ENCODE data around the gene SCAMP4.
A peak's percentile ranks its signal among the peaks of the same experiment; 100 is the strongest.
"Not testable (repeated sequence)": the region's sequence is repeated elsewhere in the genome, so short reads cannot be mapped to it uniquely, and the experiment has no call there.

Gene SCAMP4

GRCh38 chr19:1871630-1872029, 33.6 kb upstream of the SCAMP4 start:
- H3K23ac ChIP-seq (ENCODE audit: low read length) = no peak overlapping the region
- WGBS (ENCODE audit: extremely low coverage, insufficient coverage, low lambda C conversion rate) = no CpG with 5 or more reads among the region's 13 CpGs

GRCh38 chr19:1872807-1873523, 32.2 kb upstream of the SCAMP4 start:
- H3K27ac ChIP-seq (ENCODE audit: low read depth, low read length) = no peak overlapping the region
- no peak overlapping the region for H3K9ac ChIP-seq (ENCODE audit: low read length)
- H4K5ac ChIP-seq (ENCODE audit: low read length) = no peak overlapping the region
- no peak overlapping the region for H3K23ac ChIP-seq (ENCODE audit: low read length)
- no peak overlapping the region for H2BK15ac ChIP-seq (replicated peaks; ENCODE audit: low read depth)
- peaks cover 7% of the 10 kb centered on the region for H3K79me1 ChIP-seq (ENCODE audit: low read length)
- H3K27me3 ChIP-seq (ENCODE audit: insufficient read depth, low read length, poor library complexity) = no peaks in the 10 kb centered on the region
- no peak overlapping the region for H3K4ac ChIP-seq (ENCODE audit: low read depth, low read length)
- H3K79me2 ChIP-seq (ENCODE audit: control insufficient read depth, insufficient read depth, low read length) = peaks cover 21% of the 10 kb centered on the region
- H2BK5ac ChIP-seq (ENCODE audit: low read length) = no peak overlapping the region
- H3K18ac ChIP-seq (ENCODE audit: low read length) = no peak overlapping the region
- no peaks in the 10 kb centered on the region for H3K36me3 ChIP-seq (ENCODE audit: control insufficient read depth, insufficient read depth, low read length)
- no peak overlapping the region for H3K56ac ChIP-seq (ENCODE audit: low read length)
- H3K4me3 ChIP-seq (ENCODE audit: low read length) = no peak overlapping the region
- no peak overlapping the region for H2AK5ac ChIP-seq (ENCODE audit: low read length)
- no peaks in the 10 kb centered on the region for H3K4me1 ChIP-seq (ENCODE audit: control insufficient read depth, low read depth, low read length)
- H2BK120ac ChIP-seq (ENCODE audit: low read depth, low read length) = no peak overlapping the region
- WGBS (ENCODE audit: extremely low coverage, insufficient coverage, low lambda C conversion rate) = no CpG with 5 or more reads among the region's 25 CpGs
- DNase-seq = no peak
- no peak overlapping the region for H3K4me2 ChIP-seq (ENCODE audit: low read length)
- H4K8ac ChIP-seq (ENCODE audit: low read depth, low read length) = no peak overlapping the region

More at GRCh38 chr19:1871630-1872029, 33.6 kb upstream of the SCAMP4 start:
- DNase-seq = no peak
- no peak overlapping the region for H4K8ac ChIP-seq (ENCODE audit: low read depth, low read length)
- H3K79me2 ChIP-seq (ENCODE audit: control insufficient read depth, insufficient read depth, low read length) = peaks cover 21% of the 10 kb centered on the region
- no peaks in the 10 kb centered on the region for H3K36me3 ChIP-seq (ENCODE audit: control insufficient read depth, insufficient read depth, low read length)
- no peaks in the 10 kb centered on the region for H3K4me1 ChIP-seq (ENCODE audit: control insufficient read depth, low read depth, low read length)
- no peak overlapping the region for H2BK120ac ChIP-seq (ENCODE audit: low read depth, low read length)
- no peak overlapping the region for H3K4me2 ChIP-seq (ENCODE audit: low read length)
- H3K27me3 ChIP-seq (ENCODE audit: insufficient read depth, low read length, poor library complexity) = no peaks in the 10 kb centered on the region
- H3K56ac ChIP-seq (ENCODE audit: low read length) = no peak overlapping the region
- H2BK5ac ChIP-seq (ENCODE audit: low read length) = no peak overlapping the region
- H4K5ac ChIP-seq (ENCODE audit: low read length) = no peak overlapping the region
- no peak overlapping the region for H3K9ac ChIP-seq (ENCODE audit: low read length)
- no peak overlapping the region for H3K18ac ChIP-seq (ENCODE audit: low read length)
- no peak overlapping the region for H3K27ac ChIP-seq (ENCODE audit: low read depth, low read length)
- no peak overlapping the region for H3K4me3 ChIP-seq (ENCODE audit: low read length)
- no peak overlapping the region for H2AK5ac ChIP-seq (ENCODE audit: low read length)
- no peak overlapping the region for H3K4ac ChIP-seq (ENCODE audit: low read depth, low read length)
- H3K79me1 ChIP-seq (ENCODE audit: low read length) = peaks cover 7% of the 10 kb centered on the region
- no peak overlapping the region for H2BK15ac ChIP-seq (replicated peaks; ENCODE audit: low read depth)

GRCh38 chr19:1873524-1874473, 31.4 kb upstream of the SCAMP4 start:
- no peak overlapping the region for H4K8ac ChIP-seq (ENCODE audit: low read depth, low read length)
- no peak overlapping the region for H3K56ac ChIP-seq (ENCODE audit: low read length)
- H3K36me3 ChIP-seq (ENCODE audit: control insufficient read depth, insufficient read depth, low read length) = no peaks in the 10 kb centered on the region
- H4K5ac ChIP-seq (ENCODE audit: low read length) = no peak overlapping the region
- peaks cover 7% of the 10 kb centered on the region for H3K79me1 ChIP-seq (ENCODE audit: low read length)
- no peak overlapping the region for H3K9ac ChIP-seq (ENCODE audit: low read length)
- no peaks in the 10 kb centered on the region for H3K4me1 ChIP-seq (ENCODE audit: control insufficient read depth, low read depth, low read length)
- H3K4me2 ChIP-seq (ENCODE audit: low read length) = no peak overlapping the region
- H2AK5ac ChIP-seq (ENCODE audit: low read length) = no peak overlapping the region
- DNase-seq = no peak
- peaks cover 21% of the 10 kb centered on the region for H3K79me2 ChIP-seq (ENCODE audit: control insufficient read depth, insufficient read depth, low read length)
- H3K4me3 ChIP-seq (ENCODE audit: low read length) = no peak overlapping the region
- H3K4ac ChIP-seq (ENCODE audit: low read depth, low read length) = no peak overlapping the region
- no CpG with 5 or more reads among the region's 29 CpGs for WGBS (ENCODE audit: extremely low coverage, insufficient coverage, low lambda C conversion rate)
- no peak overlapping the region for H3K27ac ChIP-seq (ENCODE audit: low read depth, low read length)
- no peak overlapping the region for H3K18ac ChIP-seq (ENCODE audit: low read length)
- H2BK15ac ChIP-seq (replicated peaks; ENCODE audit: low read depth) = no peak overlapping the region
- H2BK120ac ChIP-seq (ENCODE audit: low read depth, low read length) = no peak overlapping the region
- H3K23ac ChIP-seq (ENCODE audit: low read length) = no peak overlapping the region
- H3K27me3 ChIP-seq (ENCODE audit: insufficient read depth, low read length, poor library complexity) = no peaks in the 10 kb centered on the region
- H2BK5ac ChIP-seq (ENCODE audit: low read length) = no peak overlapping the region

GRCh38 chr19:1874554-1875185, 30.5 kb upstream of the SCAMP4 start:
- WGBS (ENCODE audit: extremely low coverage, insufficient coverage, low lambda C conversion rate) = no CpG with 5 or more reads among the region's 16 CpGs
- Histone ChIP-seq H3K27me3 (ENCODE audit: insufficient read depth, low read length, poor library complexity) (no peaks in the 10 kb centered on the region), H3K4me2 (ENCODE audit: low read length) (peak overlapping the region; percentile 68), H4K5ac (ENCODE audit: low read length) (no peak overlapping the region), H3K9ac (ENCODE audit: low read length) (peak overlapping the region; percentile 97), H2AK5ac (ENCODE audit: low read length) (no peak overlapping the region), H3K36me3 (ENCODE audit: control insufficient read depth, insufficient read depth, low read length) (no peaks in the 10 kb centered on the region), H3K23ac (ENCODE audit: low read length) (no peak overlapping the region), H2BK120ac (ENCODE audit: low read depth, low read length) (no peak overlapping the region), H3K18ac (ENCODE audit: low read length) (no peak overlapping the region), H3K79me2 (ENCODE audit: control insufficient read depth, insufficient read depth, low read length) (peaks cover 21% of the 10 kb centered on the region), H3K4ac (ENCODE audit: low read depth, low read length) (no peak overlapping the region), H3K79me1 (ENCODE audit: low read length) (peaks cover 7% of the 10 kb centered on the region), H2BK15ac (replicated peaks; ENCODE audit: low read depth) (no peak overlapping the region), H2BK5ac (ENCODE audit: low read length) (no peak overlapping the region), H3K4me3 (ENCODE audit: low read length) (no peak overlapping the region), H3K27ac (ENCODE audit: low read depth, low read length) (no peak overlapping the region), H3K56ac (ENCODE audit: low read length) (peak overlapping the region; percentile 97), H4K8ac (ENCODE audit: low read depth, low read length) (no peak overlapping the region), H3K4me1 (ENCODE audit: control insufficient read depth, low read depth, low read length) (no peaks in the 10 kb centered on the region)
- no peak for DNase-seq

DNA sequence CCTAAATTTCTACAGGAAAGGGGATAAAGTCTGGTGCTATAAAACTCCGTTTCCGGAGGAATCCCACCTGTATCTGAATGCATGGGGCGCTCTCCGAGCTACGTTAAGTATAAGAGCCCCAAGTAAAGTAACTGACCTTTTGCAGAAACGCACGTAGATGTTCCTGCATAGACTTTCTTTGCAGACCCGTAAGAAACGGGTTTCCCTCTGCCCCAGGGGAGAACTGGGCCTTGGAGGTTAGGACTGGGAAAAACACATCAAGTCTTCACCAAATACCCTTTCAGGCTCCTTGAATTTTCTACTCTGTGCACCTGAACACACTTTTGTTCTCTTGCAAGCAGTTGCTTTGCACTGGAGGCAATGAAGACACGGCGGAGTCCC, 29.9 kb upstream of the SCAMP4 start:
- not testable (repeated sequence) for H2BK15ac ChIP-seq (replicated peaks; ENCODE audit: low read depth); H4K5ac ChIP-seq (ENCODE audit: low read length); H3K4me1 ChIP-seq (ENCODE audit: control insufficient read depth, low read depth, low read length); H2BK5ac ChIP-seq (ENCODE audit: low read length); DNase-seq; H3K27ac ChIP-seq (ENCODE audit: low read depth, low read length); H3K79me1 ChIP-seq (ENCODE audit: low read length); H3K18ac ChIP-seq (ENCODE audit: low read length); H4K8ac ChIP-seq (ENCODE audit: low read depth, low read length); H3K23ac ChIP-seq (ENCODE audit: low read length); H2BK120ac ChIP-seq (ENCODE audit: low read depth, low read length); H3K4ac ChIP-seq (ENCODE audit: low read depth, low read length); H3K27me3 ChIP-seq (ENCODE audit: insufficient read depth, low read length, poor library complexity); H2AK5ac ChIP-seq (ENCODE audit: low read length); H3K36me3 ChIP-seq (ENCODE audit: control insufficient read depth, insufficient read depth, low read length)
- Histone ChIP-seq H3K79me2 (ENCODE audit: control insufficient read depth, insufficient read depth, low read length) (peaks cover 21% of the 10 kb centered on the region), H3K4me2 (ENCODE audit: low read length) (peak overlapping the region; percentile 68), H3K56ac (ENCODE audit: low read length) (peak overlapping the region; percentile 97), H3K4me3 (ENCODE audit: low read length) (peak overlapping the region; percentile 96), H3K9ac (ENCODE audit: low read length) (peak overlapping the region; percentile 97)
- WGBS (ENCODE audit: extremely low coverage, insufficient coverage, low lambda C conversion rate) = no CpG with 5 or more reads among the region's 11 CpGs
